Gastroesophageal sphincter (tissue), 4 donors: Measurements from ENCODE around the gene C6orf47. TPM values are rescaled to one million over a fixed set of nuclear protein-coding genes. Genes with fewer than 3 reads are reported as not detected.

Experiments
- ATAC-seq: fragments of 150-250 bp; one replicate; pipeline ENCODE4 v1.9.1; 2016; ENCODE audit warnings: mild to moderate bottlenecking, moderate library complexity
- H3K27ac ChIP-seq, 4 donors: fragments of 200-600 bp; sonication (generic) in 3 of 4; 1 replicate in 3 of 4; 2 replicates in 1 of 4; pipeline ENCODE4 v1.5.1; 2016 to 2019
- H3K27me3 ChIP-seq: fragments of 200-600 bp; sonication (generic); one replicate; pipeline ENCODE4 v1.5.1; 2019
- H3K36me3 ChIP-seq, 2 donors: fragments of 200-600 bp; sonication (generic); one replicate each; pipeline ENCODE4 v1.5.1; 2019; ENCODE audit warnings: control low read depth in 1 of 2
- H3K4me1 ChIP-seq, 3 donors: fragments of 200-600 bp; sonication (generic); 1 replicate in 2 of 3; 2 replicates in 1 of 3; pipeline ENCODE4 v1.5.1; 2016 to 2019; ENCODE audit warnings: control low read depth in 2 of 3
- H3K4me3 ChIP-seq, 2 donors: fragments of 200-600 bp; sonication (generic); one replicate each; pipeline ENCODE4 v1.5.1; 2019; ENCODE audit warnings: mild to moderate bottlenecking in 1 of 2, moderate library complexity in 1 of 2
- H3K9me3 ChIP-seq, 3 donors: fragments of 200-600 bp; sonication (generic); one replicate each; pipeline ENCODE4 v1.5.1; 2017 to 2019; ENCODE audit warnings: control low read depth in 2 of 3
- CTCF ChIP-seq, 4 experiments: fragments of 200-600 bp in 2 of 4; fragments of 450-650 bp in 2 of 4; sonication (generic) in 1 of 4; IDR thresholded peaks; one replicate each; pipeline ENCODE4 v1.5.1; 2017 to 2019; ENCODE audit warnings: antibody characterized with exemption in 4 of 4, mild to moderate bottlenecking in 2 of 4, moderate library complexity in 2 of 4
- EP300 ChIP-seq: sonication (generic); formaldehyde crosslinking; IDR thresholded peaks from one replicate; pipeline ENCODE4 v1.6.1; 2017; ENCODE audit warnings: antibody characterized with exemption, mild to moderate bottlenecking
- POLR2A ChIP-seq, 2 donors: fragments of 450-650 bp; IDR thresholded peaks; one replicate each; pipeline ENCODE4 v1.6.1; 2017; ENCODE audit warnings: antibody characterized with exemption in 2 of 2, mild to moderate bottlenecking in 2 of 2, moderate library complexity in 1 of 2
- POLR2AphosphoS5 ChIP-seq: sonication (generic); formaldehyde crosslinking; IDR thresholded peaks from one replicate; pipeline ENCODE4 v1.6.1; 2017; ENCODE audit warnings: antibody characterized with exemption
- WGBS, 2 donors: methylation state at CpG; one replicate each; pipeline ENCODE4 v1.1.5; 2018; ENCODE audit warnings: low coverage in 1 of 2; 5-methylcytosine and 5-hydroxymethylcytosine counted together
- total RNA-seq, 4 donors: library from RNA; depleted of rRNA; stranded (reverse); fragments of >200 nt; gene quantifications; one replicate each; pipeline ENCODE4 v1.1.0, GENCODE V29; 2016

Gene C6orf47
- total RNA-seq, 4 donors from 2014 or later, result 30.0 to 40.0 (median 36.1) TPM

GRCh38 chr6:31620586-31621319, 39.8 kb downstream of the C6orf47 start, which contains the start of gene PRRC2A:
Gene PRRC2A, plus strand, starts transcription at chr6:31620715. Its CDS starts 2,075 bp downstream, at chr6:31622790.
- H3K27ac ChIP-seq, result peak within 1 kb of the TSS; percentile 82 to 98 (median 94)
- WGBS, 2 donors, result 0 to 1% methylated on average over 3 to 15 of the region's 67 CpGs
- TF ChIP-seq POLR2AphosphoS5 (peak; percentile 20), POLR2A (IDR thresholded peaks at IDR 0.05) (peak; percentile 75 to 76), CTCF (IDR thresholded peaks at IDR 0.05) (no peak), EP300 (no peak)
- no peaks in the 10 kb centered on the region for H3K27me3 ChIP-seq
- peak within 1 kb of the TSS; percentile 54 to 85 for H3K4me3 ChIP-seq
- peaks cover 0 to 32% of the 10 kb centered on the region in 2 donors for H3K36me3 ChIP-seq
- H3K4me1 ChIP-seq, result peaks cover 0 to 25% (median 8%) of the 10 kb centered on the region in 3 donors
- H3K9me3 ChIP-seq, result no peaks in the 10 kb centered on the region
- ATAC-seq, result peak; percentile 83

GRCh38 chr6:31619805-31620585, 40.6 kb downstream of the C6orf47 start:
- WGBS, 2 donors, result 1% methylated on average over 32 to 46 of the region's 50 CpGs
- peak overlapping the region; percentile 38 to 85 for H3K4me3 ChIP-seq
- peak; percentile 94 for ATAC-seq
- peaks cover 0 to 25% of the 10 kb centered on the region in 2 donors for H3K36me3 ChIP-seq
- peak; percentile 83 for TF ChIP-seq POLR2AphosphoS5
- TF ChIP-seq POLR2A (IDR thresholded peaks at IDR 0.05), result peak; percentile 72 to 74
- TF ChIP-seq EP300, result no peak
- TF ChIP-seq CTCF (IDR thresholded peaks at IDR 0.05), result peak in 1 of 4 experiments; percentile 21
- peak overlapping the region; percentile 82 to 98 (median 94) for H3K27ac ChIP-seq
- no peaks in the 10 kb centered on the region for H3K9me3 ChIP-seq
- H3K4me1 ChIP-seq, result peaks cover 0 to 25% (median 8%) of the 10 kb centered on the region in 3 donors
- H3K27me3 ChIP-seq, result no peaks in the 10 kb centered on the region

- Histone ChIP-seq H3K9me3 (no peaks in the 10 kb centered on the region), H3K27ac (no peak overlapping the region), H3K36me3 (no peaks in the 10 kb centered on the region), H3K27me3 (no peaks in the 10 kb centered on the region), H3K4me1 (peaks cover 0 to 12% (median 5%) of the 10 kb centered on the region in 3 donors), H3K4me3 (no peak overlapping the region)
- WGBS, 2 donors, result 81 to 100% methylated on average over 1 to 2 of the region's 2 CpGs
- TF ChIP-seq EP300 (no peak), POLR2AphosphoS5 (no peak), POLR2A (IDR thresholded peaks at IDR 0.05) (no peak), CTCF (IDR thresholded peaks at IDR 0.05) (no peak)
- ATAC-seq, result no peak
Measured at GRCh38 chr6:31617010-31617409, 43.6 kb downstream of the C6orf47 start.

GRCh38 chr6:31615748-31616147, 44.8 kb downstream of the C6orf47 start:
- TF ChIP-seq EP300 (no peak), CTCF (IDR thresholded peaks at IDR 0.05) (no peak), POLR2AphosphoS5 (no peak), POLR2A (IDR thresholded peaks at IDR 0.05) (no peak)
- Histone ChIP-seq H3K27me3 (no peaks in the 10 kb centered on the region), H3K9me3 (no peaks in the 10 kb centered on the region), H3K27ac (peak overlapping the region in 1 of 4 donors; percentile 44), H3K4me1 (peaks cover 0 to 4% (median 0%) of the 10 kb centered on the region in 3 donors), H3K4me3 (peak overlapping the region in 1 of 2 donors; percentile 28), H3K36me3 (no peaks in the 10 kb centered on the region)
- no peak for ATAC-seq
- WGBS, 2 donors, result 47 to 55% methylated on average over 4 to 5 of the region's 7 CpGs
